ENCODE data around the gene LLGL2. TPM values are rescaled to one million over a fixed set of nuclear protein-coding genes. Genes with fewer than 3 reads are reported as not detected.
"Not testable (repeated sequence)": the region's sequence is repeated elsewhere in the genome, so short reads cannot be mapped to it uniquely, and the experiment has no call there.

The LLGL2 gene
- total RNA-seq, 6 experiments from 2014 or later, result 0.14 to 0.55 (median 0.46) TPM

DNA sequence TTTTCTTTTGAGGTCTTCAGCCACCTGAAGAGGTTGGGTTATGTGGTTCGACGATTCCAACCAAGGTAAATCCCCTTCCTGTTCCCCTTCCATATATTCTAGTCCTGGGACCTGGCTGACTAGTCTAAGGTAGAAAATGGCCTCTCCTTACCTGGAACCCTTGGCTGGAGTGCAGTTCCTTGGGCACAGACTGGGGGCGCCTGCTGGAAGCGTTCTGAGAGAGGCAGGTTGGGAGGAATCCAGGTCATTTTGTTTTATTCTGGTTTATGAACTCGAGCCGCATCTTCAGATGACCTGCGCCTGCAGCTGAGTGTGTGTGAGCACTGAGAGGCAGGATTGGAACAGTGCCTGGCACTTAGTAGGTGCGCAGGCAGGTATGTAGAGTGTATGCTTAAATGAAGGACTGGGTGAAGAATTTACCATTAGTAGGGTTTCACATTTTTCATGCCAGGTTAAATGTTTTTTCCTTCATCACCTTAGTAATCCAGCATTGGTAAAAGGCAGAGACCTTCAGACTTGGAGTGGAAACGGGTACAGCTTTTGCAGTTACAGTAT is 6.4 kb upstream of the LLGL2 start:
- Mint-ChIP-seq H3K4me1 (ENCODE audit: low read depth) (peaks cover 14% of the 10 kb centered on the region), H3K9me3 (no peaks in the 10 kb centered on the region), H3K4me3 (no peak overlapping the region), H3K36me3 (ENCODE audit: low read depth) (peaks cover 4% of the 10 kb centered on the region; the same call in 1 of the 2 replicates), H3K27ac (no peak overlapping the region), H3K27me3 (ENCODE audit: insufficient read depth) (peaks cover 1% of the 10 kb centered on the region; the same call in 1 of the 2 replicates)
- TF ChIP-seq, protein P1, sequence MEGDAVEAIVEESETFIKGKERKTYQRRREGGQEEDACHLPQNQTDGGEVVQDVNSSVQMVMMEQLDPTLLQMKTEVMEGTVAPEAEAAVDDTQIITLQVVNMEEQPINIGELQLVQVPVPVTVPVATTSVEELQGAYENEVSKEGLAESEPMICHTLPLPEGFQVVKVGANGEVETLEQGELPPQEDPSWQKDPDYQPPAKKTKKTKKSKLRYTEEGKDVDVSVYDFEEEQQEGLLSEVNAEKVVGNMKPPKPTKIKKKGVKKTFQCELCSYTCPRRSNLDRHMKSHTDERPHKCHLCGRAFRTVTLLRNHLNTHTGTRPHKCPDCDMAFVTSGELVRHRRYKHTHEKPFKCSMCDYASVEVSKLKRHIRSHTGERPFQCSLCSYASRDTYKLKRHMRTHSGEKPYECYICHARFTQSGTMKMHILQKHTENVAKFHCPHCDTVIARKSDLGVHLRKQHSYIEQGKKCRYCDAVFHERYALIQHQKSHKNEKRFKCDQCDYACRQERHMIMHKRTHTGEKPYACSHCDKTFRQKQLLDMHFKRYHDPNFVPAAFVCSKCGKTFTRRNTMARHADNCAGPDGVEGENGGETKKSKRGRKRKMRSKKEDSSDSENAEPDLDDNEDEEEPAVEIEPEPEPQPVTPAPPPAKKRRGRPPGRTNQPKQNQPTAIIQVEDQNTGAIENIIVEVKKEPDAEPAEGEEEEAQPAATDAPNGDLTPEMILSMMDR (IDR thresholded peaks at IDR 0.05), result no peak
- DNase-seq, result no peak

DNA sequence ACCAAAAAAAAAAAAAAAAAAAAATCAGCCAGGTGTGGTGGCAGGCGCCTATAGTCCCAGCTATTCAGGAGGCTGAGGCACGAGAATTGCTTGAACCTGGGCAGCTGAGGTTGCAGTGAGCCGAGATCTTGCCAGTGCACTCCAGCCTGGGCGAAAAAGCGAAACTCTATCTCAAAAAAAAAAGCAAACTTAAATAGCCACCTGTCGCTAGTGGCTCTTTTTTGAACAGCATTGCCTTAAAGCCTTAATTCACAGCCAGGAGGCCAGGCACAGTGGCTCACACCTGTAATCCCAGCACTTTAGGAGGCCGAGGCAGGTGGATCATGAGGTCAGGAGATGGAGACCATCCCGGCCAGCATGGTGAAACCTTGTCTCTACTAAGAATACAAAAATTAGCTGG is 5.1 kb upstream of the LLGL2 start:
- not testable (repeated sequence) for H3K27ac Mint-ChIP-seq; H3K36me3 Mint-ChIP-seq (ENCODE audit: low read depth); H3K9me3 Mint-ChIP-seq; DNase-seq; H3K4me3 Mint-ChIP-seq; H3K27me3 Mint-ChIP-seq (ENCODE audit: insufficient read depth)
- H3K4me1 Mint-ChIP-seq (ENCODE audit: low read depth), result peaks cover 12% of the 10 kb centered on the region

DNA sequence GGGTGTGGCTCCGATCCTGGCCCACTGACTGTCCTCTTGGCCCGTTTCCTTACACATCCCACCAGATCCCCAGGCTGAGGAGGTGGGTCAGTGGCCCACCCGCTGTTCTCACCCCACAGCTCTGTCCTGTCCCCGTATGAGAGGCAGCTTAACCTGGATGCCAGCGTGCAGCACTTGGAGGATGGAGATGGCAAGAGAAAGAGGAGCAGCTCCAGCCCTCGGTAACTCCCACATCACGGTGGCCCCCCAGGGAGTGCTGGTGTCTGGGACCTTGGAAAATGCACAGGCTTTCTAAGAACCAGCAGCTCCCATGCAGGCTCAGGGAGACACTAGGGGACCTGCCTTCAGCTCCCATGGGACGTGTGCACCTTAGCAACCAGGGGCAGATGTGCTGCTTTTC is 4.2 kb upstream of the LLGL2 start:
- TF ChIP-seq, protein P1 (IDR thresholded peaks at IDR 0.05), result no peak
- H3K27ac Mint-ChIP-seq, result no peak overlapping the region
- H3K4me3 Mint-ChIP-seq, result no peak overlapping the region
- peaks cover 2% of the 10 kb centered on the region for H3K27me3 Mint-ChIP-seq (ENCODE audit: insufficient read depth)
- H3K36me3 Mint-ChIP-seq (ENCODE audit: low read depth), result peaks cover 3% of the 10 kb centered on the region; the same call in 1 of the 2 replicates
- H3K9me3 Mint-ChIP-seq, result no peaks in the 10 kb centered on the region
- DNase-seq, result no peak
- H3K4me1 Mint-ChIP-seq (ENCODE audit: low read depth), result peaks cover 12% of the 10 kb centered on the region

DNA sequence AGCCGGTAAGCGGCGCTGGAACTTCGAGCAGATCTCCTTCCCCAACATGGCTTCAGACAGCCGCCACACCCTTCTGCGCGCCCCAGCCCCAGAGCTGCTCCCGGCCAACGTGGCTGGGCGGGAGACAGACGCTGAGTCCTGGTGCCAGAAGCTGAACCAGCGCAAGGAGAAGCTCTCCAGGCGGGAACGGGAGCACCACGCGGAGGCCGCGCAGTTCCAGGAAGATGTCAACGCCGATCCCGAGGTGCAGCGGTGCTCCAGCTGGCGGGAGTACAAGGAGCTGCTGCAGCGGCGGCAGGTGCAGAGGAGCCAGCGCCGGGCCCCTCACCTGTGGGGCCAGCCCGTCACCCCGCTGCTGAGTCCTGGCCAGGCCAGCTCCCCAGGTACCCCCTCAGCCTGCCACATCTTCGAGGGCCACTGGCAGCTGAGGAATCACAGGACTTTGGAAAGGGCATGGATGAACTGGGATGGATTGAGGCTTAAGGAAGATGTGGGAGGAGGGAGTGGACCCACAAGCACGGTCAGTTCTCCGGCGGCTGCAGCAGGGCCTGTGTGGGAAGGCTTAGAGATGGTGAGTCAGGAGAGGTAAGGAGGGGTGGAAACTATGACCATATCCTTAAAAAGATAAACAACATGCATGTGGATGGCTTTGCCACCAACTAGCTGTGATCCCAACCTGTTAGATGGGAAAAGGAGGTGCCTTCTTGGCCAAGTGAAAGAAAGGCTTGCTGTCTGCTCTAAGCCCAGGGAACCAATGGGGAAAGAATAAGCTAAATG is 3.4 kb upstream of the LLGL2 start:
- Mint-ChIP-seq H3K27ac (no peak overlapping the region), H3K27me3 (ENCODE audit: insufficient read depth) (peaks cover 6% of the 10 kb centered on the region), H3K4me3 (no peak overlapping the region), H3K36me3 (ENCODE audit: low read depth) (peaks cover 3% of the 10 kb centered on the region; the same call in 1 of the 2 replicates), H3K9me3 (no peaks in the 10 kb centered on the region), H3K4me1 (ENCODE audit: low read depth) (peaks cover 10% of the 10 kb centered on the region)
- DNase-seq, result no peak
- TF ChIP-seq, protein P1 (IDR thresholded peaks at IDR 0.05), result no peak

DNA sequence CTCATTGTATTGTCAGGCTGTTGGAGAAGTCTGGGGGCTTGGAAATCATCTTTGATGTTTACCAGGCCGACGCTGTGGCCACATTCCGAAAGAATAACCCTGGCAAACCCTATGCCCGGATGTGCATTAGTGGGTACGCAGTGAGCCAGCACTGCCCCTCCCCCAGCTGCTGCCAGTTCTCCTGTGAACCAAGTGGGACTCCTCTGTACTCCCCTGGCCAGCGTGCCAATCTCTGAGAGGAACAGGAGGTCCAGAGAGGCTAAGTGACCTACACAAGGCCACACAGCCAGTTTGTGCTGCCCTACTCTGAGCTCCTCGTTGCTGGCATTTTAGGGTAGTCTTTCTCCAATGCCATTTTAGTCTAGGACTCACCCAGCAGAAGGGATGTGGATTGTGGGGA is 1.9 kb upstream of the LLGL2 start:
- Mint-ChIP-seq H3K27ac (no peak overlapping the region), H3K4me3 (no peak overlapping the region), H3K36me3 (ENCODE audit: low read depth) (peaks cover 3% of the 10 kb centered on the region; the same call in 1 of the 2 replicates), H3K9me3 (no peaks in the 10 kb centered on the region), H3K4me1 (ENCODE audit: low read depth) (no peaks in the 10 kb centered on the region), H3K27me3 (ENCODE audit: insufficient read depth) (peaks cover 7% of the 10 kb centered on the region)
- no peak for DNase-seq
- TF ChIP-seq, protein P1 (IDR thresholded peaks at IDR 0.05), result no peak

Measured in HFFc6 (cell line).